Measurements from ENCODE around the gene RNFT2.

- no peak for TF ChIP-seq CTCF (IDR thresholded peaks at IDR 0.05)
- TF ChIP-seq POLR2A (IDR thresholded peaks at IDR 0.05), result no peak
Observed at GRCh38 chr12:116880817-116881324, 142.8 kb downstream of the RNFT2 start.

All from Peyer's patch (tissue), 4 donors.